Gastrocnemius medialis (tissue), 4 donors: Measurements from ENCODE around the gene LMAN2. TPM values are rescaled to one million over a fixed set of nuclear protein-coding genes. Genes with fewer than 3 reads are reported as not detected.
A peak's percentile ranks its signal among the peaks of the same experiment; 100 is the strongest.

Experiments used
- ATAC-seq, 2 donors: fragments of 150-250 bp; one replicate each; pipeline ENCODE4 v1.9.1; 2016
- DNase-seq, 2 donors: peaks; one replicate each; pipeline ENCODE4 v3.0.0-alpha.2; 2019
- H3K27ac ChIP-seq, 4 donors: fragments of 200-600 bp; sonication (generic); 1 replicate in 1 of 4; 2 replicates in 3 of 4; pipeline ENCODE4 v1.5.1; 2016 to 2018; ENCODE audit warnings: mild to moderate bottlenecking in 2 of 4, moderate library complexity in 1 of 4
- H3K27me3 ChIP-seq, 3 donors: fragments of 200-600 bp; sonication (generic) in 2 of 3; 1 replicate in 1 of 3; 2 replicates in 2 of 3; pipeline versions ENCODE4 v1.5.1 to v1.6.0; 2016 to 2019; ENCODE audit warnings: mild to moderate bottlenecking in 1 of 3, moderate library complexity in 1 of 3
- H3K36me3 ChIP-seq, 2 donors: fragments of 200-600 bp; sonication (generic) in 1 of 2; one replicate each; pipeline ENCODE4 v1.5.1; 2017 to 2018
- H3K4me1 ChIP-seq, 2 donors: fragments of 200-600 bp; sonication (generic) in 1 of 2; one replicate each; pipeline ENCODE4 v1.5.1; 2016 to 2017; ENCODE audit warnings: mild to moderate bottlenecking in 2 of 2
- H3K4me3 ChIP-seq, 4 donors: fragments of 200-600 bp; sonication (generic) in 3 of 4; 1 replicate in 1 of 4; 2 replicates in 3 of 4; pipeline ENCODE4 v1.5.1; 2016 to 2019; ENCODE audit warnings: mild to moderate bottlenecking in 2 of 4
- H3K9me3 ChIP-seq, 3 donors: fragments of 200-600 bp; sonication (generic) in 2 of 3; 1 replicate in 1 of 3; 2 replicates in 2 of 3; pipeline ENCODE4 v1.5.1; 2016 to 2019
- POLR2A ChIP-seq, 2 donors: fragments of 450-650 bp; IDR thresholded peaks; one replicate each; pipeline ENCODE4 v1.6.1; 2017; ENCODE audit warnings: antibody characterized with exemption in 2 of 2, mild to moderate bottlenecking in 2 of 2, moderate library complexity in 2 of 2
- in situ Hi-C, 4 donors: fragments of 200-750 bp; cut with MboI; loops; one replicate each; pipeline versions ENCODE4 v1.15.0 to v1.8.0; 2017; ENCODE audit warnings: low sequenced_read_pairs in 4 of 4
- intact Hi-C: fragments of 100-400 bp; cut with DNase I; formaldehyde crosslinking; loops from one replicate; pipeline ENCODE4 v1.15.1; 2023; ENCODE audit warnings: low total_unique reads
- total RNA-seq, 4 donors: library from RNA; depleted of rRNA; stranded (reverse); fragments of >200 nt; gene quantifications; one replicate each; pipeline versions ENCODE4 v1.1.0 to v1.2.3, GENCODE V29; 2016
- TF ChIP-seq, protein P1 (sequence below), 5 experiments: fragments of 450-650 bp in 3 of 5; fragments of 200-600 bp in 2 of 5; sonication (generic) in 2 of 5; IDR thresholded peaks in 4 of 5; conservative IDR thresholded peaks in 1 of 5; 1 replicate in 4 of 5; 2 replicates in 1 of 5; pipeline ENCODE4 v1.5.1; 2016 to 2019; ENCODE audit warnings: antibody characterized with exemption in 5 of 5, mild to moderate bottlenecking in 3 of 5, moderate library complexity in 3 of 5

The LMAN2 gene
- total RNA-seq, 4 donors from 2014 or later = 70.2 to 109 (median 86.6) TPM

DNA sequence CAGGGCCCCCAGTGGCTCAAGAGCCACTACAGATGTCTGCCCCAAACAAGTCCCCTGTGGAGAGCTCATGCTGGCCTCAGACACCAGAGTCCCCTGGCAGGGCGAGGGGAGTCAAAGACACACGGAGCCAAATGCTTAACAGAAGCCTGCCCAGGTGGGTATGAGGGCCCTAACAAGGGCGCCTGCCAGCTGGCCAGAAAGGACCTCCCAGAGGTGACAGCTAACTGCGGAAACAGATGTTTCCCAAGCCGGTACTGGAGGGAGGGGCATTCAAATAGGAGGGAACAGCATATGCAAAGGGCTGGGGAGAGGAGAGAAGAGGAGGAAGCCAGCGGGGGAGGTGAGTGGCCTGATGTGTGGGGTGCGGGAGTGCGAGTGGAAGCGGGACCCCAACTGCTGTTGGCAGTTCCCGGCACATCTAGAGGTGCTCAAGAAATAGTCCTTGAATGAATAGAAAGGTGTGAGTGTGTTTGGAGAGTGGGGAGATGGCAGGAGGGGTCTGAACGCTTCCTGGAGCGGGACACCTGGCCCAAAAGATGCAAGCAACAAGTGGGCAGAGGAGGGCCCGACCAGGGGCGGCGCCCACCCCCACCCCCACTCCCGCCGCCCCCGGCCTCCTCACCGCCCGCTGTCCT, 40.6 kb downstream of the LMAN2 start:
- DNase-seq (peak in 1 of 2 donors; percentile 10), ATAC-seq (no peak)
- Histone ChIP-seq H3K4me1 (peaks cover 27 to 28% of the 10 kb centered on the region in 2 donors), H3K27ac (no peak overlapping the region), H3K9me3 (no peaks in the 10 kb centered on the region), H3K27me3 (no peaks in the 10 kb centered on the region), H3K4me3 (peak overlapping the region in 1 of 4 donors; percentile 60), H3K36me3 (peaks cover 0 to 13% of the 10 kb centered on the region in 2 donors)
- in situ Hi-C loops (no loop called here), intact Hi-C loops (loop anchor here (5.0 kb wide), 2 partner anchors 56 to 146 kb away; no protein-coding TSS in a partner anchor)
- TF ChIP-seq, protein P1, sequence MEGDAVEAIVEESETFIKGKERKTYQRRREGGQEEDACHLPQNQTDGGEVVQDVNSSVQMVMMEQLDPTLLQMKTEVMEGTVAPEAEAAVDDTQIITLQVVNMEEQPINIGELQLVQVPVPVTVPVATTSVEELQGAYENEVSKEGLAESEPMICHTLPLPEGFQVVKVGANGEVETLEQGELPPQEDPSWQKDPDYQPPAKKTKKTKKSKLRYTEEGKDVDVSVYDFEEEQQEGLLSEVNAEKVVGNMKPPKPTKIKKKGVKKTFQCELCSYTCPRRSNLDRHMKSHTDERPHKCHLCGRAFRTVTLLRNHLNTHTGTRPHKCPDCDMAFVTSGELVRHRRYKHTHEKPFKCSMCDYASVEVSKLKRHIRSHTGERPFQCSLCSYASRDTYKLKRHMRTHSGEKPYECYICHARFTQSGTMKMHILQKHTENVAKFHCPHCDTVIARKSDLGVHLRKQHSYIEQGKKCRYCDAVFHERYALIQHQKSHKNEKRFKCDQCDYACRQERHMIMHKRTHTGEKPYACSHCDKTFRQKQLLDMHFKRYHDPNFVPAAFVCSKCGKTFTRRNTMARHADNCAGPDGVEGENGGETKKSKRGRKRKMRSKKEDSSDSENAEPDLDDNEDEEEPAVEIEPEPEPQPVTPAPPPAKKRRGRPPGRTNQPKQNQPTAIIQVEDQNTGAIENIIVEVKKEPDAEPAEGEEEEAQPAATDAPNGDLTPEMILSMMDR (IDR thresholded peaks at IDR 0.05 in 4 of 5, conservative IDR thresholded peaks at IDR 0.05 in 1 of 5) = no peak
- no peak for TF ChIP-seq POLR2A (IDR thresholded peaks at IDR 0.05)

GRCh38 chr5:177310332-177310731, 41.1 kb downstream of the LMAN2 start:
- Histone ChIP-seq H3K4me3 (no peak overlapping the region), H3K27me3 (no peaks in the 10 kb centered on the region), H3K4me1 (peaks cover 28 to 30% of the 10 kb centered on the region in 2 donors), H3K27ac (peak overlapping the region; percentile 63 to 79 (median 76)), H3K36me3 (peaks cover 0 to 19% of the 10 kb centered on the region in 2 donors), H3K9me3 (no peaks in the 10 kb centered on the region)
- ATAC-seq (no peak), DNase-seq (peak in 1 of 2 donors; percentile 17)
- in situ Hi-C loops = no loop called here
- TF ChIP-seq, protein P1 (IDR thresholded peaks at IDR 0.05 in 4 of 5, conservative IDR thresholded peaks at IDR 0.05 in 1 of 5) = no peak
- no peak for TF ChIP-seq POLR2A (IDR thresholded peaks at IDR 0.05)
- intact Hi-C loops = loop anchor here (5.0 kb wide), 2 partner anchors 57 to 147 kb away; no protein-coding TSS in a partner anchor

- no peak for TF ChIP-seq POLR2A (IDR thresholded peaks at IDR 0.05)
- TF ChIP-seq, protein P1 (IDR thresholded peaks at IDR 0.05 in 4 of 5, conservative IDR thresholded peaks at IDR 0.05 in 1 of 5) = peak; percentile 83 to 95 (median 87)
- in situ Hi-C loops = loop anchor here in 1 of 4 donors (10.0 kb wide), 1 partner anchor 185 kb away; no protein-coding TSS in a partner anchor
- H3K27ac ChIP-seq = peak overlapping the region; percentile 63 to 79 (median 76)
These were observed 41.9 kb downstream of the LMAN2 start for GRCh38 chr5:177309351-177310191.

GRCh38 chr5:177308740-177309139, 42.7 kb downstream of the LMAN2 start:
- H3K4me3 ChIP-seq = no peak overlapping the region
- TF ChIP-seq, protein P1 (IDR thresholded peaks at IDR 0.05 in 4 of 5, conservative IDR thresholded peaks at IDR 0.05 in 1 of 5) = no peak
- no peak for TF ChIP-seq POLR2A (IDR thresholded peaks at IDR 0.05)
- no peaks in the 10 kb centered on the region for H3K9me3 ChIP-seq
- peaks cover 0 to 22% of the 10 kb centered on the region in 2 donors for H3K36me3 ChIP-seq
- no peaks in the 10 kb centered on the region for H3K27me3 ChIP-seq
- intact Hi-C loops (no loop called here), in situ Hi-C loops (loop anchor here in 1 of 4 donors (10.0 kb wide), 1 partner anchor 184 kb away; no protein-coding TSS in a partner anchor)
- H3K4me1 ChIP-seq = peaks cover 37 to 41% of the 10 kb centered on the region in 2 donors
- DNase-seq = no peak
- ATAC-seq = no peak
- H3K27ac ChIP-seq = peak overlapping the region; percentile 63 to 79 (median 76)

More at GRCh38 chr5:177309351-177310191, 41.9 kb downstream of the LMAN2 start:
- Histone ChIP-seq H3K27me3 (no peaks in the 10 kb centered on the region), H3K9me3 (no peaks in the 10 kb centered on the region), H3K4me1 (peaks cover 32 to 38% of the 10 kb centered on the region in 2 donors), H3K36me3 (peaks cover 0 to 22% of the 10 kb centered on the region in 2 donors), H3K4me3 (no peak overlapping the region)
- ATAC-seq (peak; percentile 57 to 71), DNase-seq (peak; percentile 63 to 89)
- intact Hi-C loops = loop anchor here (5.0 kb wide), 2 partner anchors 58 to 148 kb away; no protein-coding TSS in a partner anchor
